Activated CD8-positive, alpha-beta memory T cell treated with anti-CD3 and anti-CD28 coated beads, Interleukin-2, amount 50 U/mL, for 24 hours (primary cell): ENCODE data around the gene KIR3DL1.
"Not testable (repeated sequence)": the region's sequence is repeated elsewhere in the genome, so short reads cannot be mapped to it uniquely, and the experiment has no call there.

Experiments used
- DNase-seq: peaks from one replicate; pipeline ENCODE4 v3.0.0-alpha.2; 2020; ENCODE audit errors: extremely low read depth

The KIR3DL1 gene

DNA sequence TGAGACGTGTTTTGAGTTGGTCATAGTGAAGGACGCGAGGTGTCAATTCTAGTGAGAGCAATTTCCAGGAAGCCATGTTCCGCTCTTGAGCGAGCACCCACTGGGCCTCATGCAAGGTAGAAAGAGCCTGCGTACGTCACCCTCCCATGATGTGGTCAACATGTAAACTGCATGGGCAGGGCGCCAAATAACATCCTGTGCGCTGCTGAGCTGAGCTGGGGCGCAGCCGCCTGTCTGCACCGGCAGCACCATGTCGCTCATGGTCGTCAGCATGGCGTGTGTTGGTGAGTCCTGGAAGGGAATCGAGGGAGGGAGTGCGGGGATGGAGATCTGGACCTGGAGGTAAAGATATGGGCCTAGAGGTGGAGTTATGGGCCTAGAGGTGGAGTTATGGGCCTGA lies at the start of gene KIR3DL1:
Gene KIR3DL1 (plus strand): TSS at position 218 of the 400 bp plus-strand sequence.
- not testable (repeated sequence) for DNase-seq

DNA sequence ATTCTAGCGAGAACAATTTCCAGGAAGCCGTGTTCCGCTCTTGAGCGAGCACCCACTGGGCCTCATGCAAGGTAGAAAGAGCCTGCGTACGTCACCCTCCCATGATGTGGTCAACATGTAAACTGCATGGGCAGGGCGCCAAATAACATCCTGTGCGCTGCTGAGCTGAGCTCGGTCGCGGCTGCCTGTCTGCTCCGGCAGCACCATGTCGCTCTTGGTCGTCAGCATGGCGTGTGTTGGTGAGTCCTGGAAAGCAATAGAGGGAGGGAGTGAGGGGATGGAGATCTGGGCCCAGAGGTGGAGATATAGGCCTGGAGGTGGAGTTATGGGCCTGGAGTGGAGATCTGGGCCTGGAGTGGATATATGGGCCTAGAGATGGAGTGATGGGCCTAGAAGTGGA lies 46.6 kb upstream of the KIR3DL1 start, which contains the start of gene KIR2DL1:
Gene KIR2DL1 (plus strand): TSS at position 148 of the 400 bp plus-strand sequence. CDS start 58 bp downstream, at position 206.
- not testable (repeated sequence) for DNase-seq

DNA sequence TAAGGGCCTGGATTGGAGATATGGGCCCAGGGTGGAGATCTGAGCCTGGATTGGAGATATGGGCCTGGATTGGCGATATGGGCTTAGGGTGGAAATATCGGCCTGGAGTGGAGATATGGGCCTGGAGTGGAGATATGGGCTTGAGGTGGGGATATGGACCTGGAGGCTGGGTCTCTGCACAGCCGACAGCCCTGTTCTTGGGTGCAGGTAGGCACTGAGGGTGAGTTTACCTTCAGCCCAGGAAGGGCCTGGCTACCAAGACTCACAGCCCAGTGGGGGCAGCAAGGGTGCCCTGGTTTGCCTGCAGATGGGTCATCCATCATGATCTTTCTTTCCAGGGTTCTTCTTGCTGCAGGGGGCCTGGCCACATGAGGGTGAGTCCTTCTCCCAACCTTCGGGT lies 45.8 kb upstream of the KIR3DL1 start:
- DNase-seq = not testable (repeated sequence)

GRCh38 chr19:54771018-54771960 lies 45.0 kb upstream of the KIR3DL1 start:
- not testable (repeated sequence) for DNase-seq

DNA sequence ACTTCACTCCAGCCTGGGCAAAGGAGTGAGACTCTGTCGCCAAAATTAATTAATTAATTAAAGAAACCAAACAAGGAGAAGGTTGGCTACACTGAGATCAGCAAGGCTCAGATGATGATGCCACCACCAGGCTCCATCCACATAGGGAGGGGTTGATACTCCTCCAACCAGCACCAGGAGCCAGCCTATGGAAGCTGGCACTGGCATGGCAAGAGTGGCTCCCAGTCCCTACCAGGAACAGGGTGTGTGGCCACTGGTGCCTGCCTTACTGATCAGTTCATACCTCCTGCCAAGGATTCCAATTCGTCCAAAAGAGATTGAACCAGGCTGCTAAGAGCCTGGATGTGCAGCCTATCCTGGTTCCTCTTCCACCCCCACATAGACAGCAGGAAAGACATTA lies 43.6 kb upstream of the KIR3DL1 start:
- DNase-seq = not testable (repeated sequence)

- not testable (repeated sequence) for DNase-seq
Observed at GRCh38 chr19:54775095-54775815, 41.0 kb upstream of the KIR3DL1 start.

DNA sequence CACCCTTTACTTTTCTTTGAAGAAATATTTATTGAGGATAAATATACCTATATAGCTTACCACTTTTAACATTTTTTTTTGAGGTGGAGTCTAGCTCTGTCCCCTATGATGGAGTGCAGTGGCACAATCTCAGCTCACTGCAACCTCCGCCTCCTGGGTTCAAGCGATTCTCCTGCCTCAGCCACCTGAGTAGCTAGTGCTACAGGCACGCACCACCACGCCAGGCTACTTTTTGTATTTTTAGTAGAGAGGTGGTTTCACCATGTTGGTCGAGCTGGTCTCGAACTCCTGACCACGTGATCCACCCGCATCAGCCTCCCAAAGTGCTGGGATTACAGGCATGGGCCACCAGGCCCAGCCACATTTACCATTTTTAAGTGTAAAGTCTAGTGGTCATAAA lies 40.4 kb upstream of the KIR3DL1 start:
- DNase-seq = not testable (repeated sequence)

- DNase-seq = not testable (repeated sequence)
Observed at GRCh38 chr19:54777851-54778250, 38.4 kb upstream of the KIR3DL1 start.

DNA sequence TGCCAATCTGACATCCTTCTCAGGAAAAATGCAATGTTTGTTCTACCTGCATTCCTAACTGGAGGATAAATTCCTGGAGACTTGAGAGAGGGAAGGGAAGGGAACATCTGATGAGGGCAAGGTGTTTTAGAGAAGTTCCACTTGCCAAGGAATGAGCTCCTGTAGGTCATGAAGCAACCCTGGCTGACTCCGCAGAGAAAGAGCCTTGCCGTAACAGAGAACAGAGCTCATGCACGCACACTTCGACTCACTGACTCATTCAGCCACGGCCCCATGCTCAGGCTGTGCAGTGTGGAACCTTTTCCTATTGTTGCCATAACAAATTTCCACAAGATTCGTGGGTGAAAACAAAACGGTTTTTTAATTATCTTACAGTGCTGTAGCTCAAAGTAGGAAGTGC lies 37.4 kb upstream of the KIR3DL1 start:
- not testable (repeated sequence) for DNase-seq

DNA sequence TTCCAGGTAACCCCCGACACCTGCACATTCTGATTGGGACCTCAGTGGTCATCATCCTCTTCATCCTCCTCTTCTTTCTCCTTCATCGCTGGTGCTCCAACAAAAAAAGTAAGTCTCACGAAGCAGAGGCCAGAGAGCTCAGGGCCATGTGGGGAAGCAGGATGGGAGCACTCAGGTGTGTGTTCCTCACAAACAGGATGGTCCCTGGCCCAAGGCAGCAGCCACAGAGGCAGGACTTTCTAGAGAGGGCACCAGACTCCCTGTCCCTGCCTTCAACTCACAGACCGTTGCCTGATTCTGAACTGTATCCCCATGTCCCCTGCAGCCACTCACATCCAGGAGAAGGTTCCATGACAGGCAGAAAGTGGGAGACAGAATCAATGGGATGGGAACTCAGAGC lies 33.4 kb upstream of the KIR3DL1 start:
- not testable (repeated sequence) for DNase-seq

DNA sequence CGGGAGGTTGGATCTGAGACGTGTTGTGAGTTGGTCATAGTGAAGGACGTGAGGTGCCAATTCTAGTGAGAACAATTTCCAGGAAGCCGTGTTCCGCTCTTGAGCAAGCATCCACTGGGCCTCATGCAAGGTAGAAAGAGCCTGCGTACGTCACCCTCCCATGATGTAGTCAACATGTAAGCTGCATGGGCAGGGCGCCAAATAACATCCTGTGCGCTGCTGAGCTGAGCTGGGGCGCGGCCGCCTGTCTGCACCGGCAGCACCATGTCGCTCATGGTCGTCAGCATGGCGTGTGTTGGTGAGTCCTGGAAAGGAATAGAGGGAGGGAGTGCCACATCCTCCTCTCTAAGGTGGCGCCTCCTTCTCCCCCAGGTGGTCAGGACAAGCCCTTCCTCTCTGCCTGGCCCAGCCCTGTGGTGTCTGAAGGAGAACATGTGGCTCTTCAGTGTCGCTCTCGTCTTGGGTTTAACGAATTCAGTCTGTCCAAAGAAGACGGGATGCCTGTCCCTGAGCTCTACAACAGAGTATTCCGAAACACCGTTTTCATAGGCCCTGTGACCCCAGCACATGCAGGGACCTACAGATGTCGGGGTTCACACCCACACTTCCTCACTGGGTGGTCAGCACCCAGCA lies 30.1 kb upstream of the KIR3DL1 start:
- not testable (repeated sequence) for DNase-seq

DNA sequence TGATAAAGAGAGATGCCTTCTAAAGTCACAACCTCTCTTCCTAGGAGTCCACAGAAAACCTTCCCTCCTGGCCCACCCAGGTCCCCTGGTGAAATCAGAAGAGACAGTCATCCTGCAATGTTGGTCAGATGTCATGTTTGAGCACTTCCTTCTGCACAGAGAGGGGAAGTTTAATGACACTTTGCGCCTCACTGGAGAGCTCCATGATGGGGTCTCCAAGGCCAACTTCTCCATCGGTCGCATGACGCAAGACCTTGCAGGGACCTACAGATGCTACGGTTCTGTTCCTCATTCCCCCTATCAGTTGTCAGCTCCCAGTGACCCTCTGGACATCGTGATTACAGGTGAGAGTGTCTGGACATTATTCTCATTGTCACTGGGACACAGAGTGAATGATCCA lies 28.1 kb upstream of the KIR3DL1 start:
- DNase-seq = not testable (repeated sequence)

- DNase-seq = no peak
Observed at GRCh38 chr19:54790711-54791110, 25.6 kb upstream of the KIR3DL1 start.

DNA sequence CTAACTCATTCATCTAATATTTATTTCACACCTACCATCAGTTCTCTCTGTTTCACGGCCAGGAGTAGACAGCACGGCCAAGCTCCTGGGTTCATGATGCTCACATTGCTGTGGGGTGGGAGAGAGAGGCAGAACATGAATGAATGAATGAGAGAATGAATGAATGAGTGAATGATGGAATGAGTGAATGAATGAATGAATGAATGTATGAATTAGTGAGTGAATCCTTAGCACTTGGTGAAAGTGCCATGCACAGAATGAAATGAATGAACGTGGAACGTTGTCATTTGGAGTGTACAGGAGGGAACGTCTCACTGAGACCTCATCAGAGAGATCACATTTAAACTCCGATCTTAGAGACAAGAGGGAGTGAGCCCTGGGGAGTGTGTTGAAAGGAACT lies 24.8 kb upstream of the KIR3DL1 start:
- DNase-seq = no peak

- no peak for DNase-seq
Observed at GRCh38 chr19:54792814-54793213, 23.5 kb upstream of the KIR3DL1 start.

- DNase-seq = no peak
Observed at GRCh38 chr19:54795758-54796157, 20.5 kb upstream of the KIR3DL1 start.

DNA sequence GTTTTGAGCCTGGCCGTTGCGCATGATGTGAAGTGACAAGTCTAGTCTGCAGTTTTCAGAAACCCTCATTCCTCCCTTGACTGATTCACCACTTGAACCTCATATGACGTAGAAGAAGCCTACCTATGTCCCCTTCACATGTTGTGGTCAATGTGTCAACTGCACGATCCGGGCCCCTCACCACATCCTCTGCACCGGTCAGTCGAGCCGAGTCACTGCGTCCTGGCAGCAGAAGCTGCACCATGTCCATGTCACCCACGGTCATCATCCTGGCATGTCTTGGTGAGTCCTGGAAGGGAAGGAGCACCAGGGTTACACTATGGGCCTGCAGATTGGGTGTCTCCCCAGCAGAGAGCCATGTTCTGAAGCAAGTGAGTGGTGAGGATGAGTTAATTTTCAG lies 12.9 kb upstream of the KIR3DL1 start, which contains the start of gene KIR2DL4:
Gene KIR2DL4 (plus strand): TSS at position 201 of the 400 bp plus-strand sequence. CDS start 42 bp downstream, at position 243.
- DNase-seq = no peak

DNA sequence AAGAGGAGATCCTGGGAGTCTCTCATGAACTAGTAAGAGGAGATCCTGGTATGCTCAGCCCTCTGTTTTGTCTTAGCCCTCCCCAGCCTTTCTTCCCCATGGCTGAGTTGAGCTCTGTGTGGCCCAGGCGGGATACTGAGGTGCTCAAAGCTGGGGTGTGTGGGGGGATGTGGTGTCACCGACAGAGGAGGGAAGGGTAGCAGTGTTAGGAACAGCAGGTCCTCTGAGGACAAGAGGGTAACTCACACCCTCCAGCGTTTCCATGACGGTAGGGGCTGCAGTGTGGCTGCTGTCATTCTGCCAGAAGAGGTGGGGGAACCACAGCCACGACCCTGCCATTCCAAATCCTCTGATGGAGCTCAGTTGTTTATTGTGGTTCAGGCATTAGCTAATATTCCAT lies 12.2 kb upstream of the KIR3DL1 start:
- no peak for DNase-seq

- no peak for DNase-seq
Observed at GRCh38 chr19:54804571-54804970, 11.7 kb upstream of the KIR3DL1 start.

DNA sequence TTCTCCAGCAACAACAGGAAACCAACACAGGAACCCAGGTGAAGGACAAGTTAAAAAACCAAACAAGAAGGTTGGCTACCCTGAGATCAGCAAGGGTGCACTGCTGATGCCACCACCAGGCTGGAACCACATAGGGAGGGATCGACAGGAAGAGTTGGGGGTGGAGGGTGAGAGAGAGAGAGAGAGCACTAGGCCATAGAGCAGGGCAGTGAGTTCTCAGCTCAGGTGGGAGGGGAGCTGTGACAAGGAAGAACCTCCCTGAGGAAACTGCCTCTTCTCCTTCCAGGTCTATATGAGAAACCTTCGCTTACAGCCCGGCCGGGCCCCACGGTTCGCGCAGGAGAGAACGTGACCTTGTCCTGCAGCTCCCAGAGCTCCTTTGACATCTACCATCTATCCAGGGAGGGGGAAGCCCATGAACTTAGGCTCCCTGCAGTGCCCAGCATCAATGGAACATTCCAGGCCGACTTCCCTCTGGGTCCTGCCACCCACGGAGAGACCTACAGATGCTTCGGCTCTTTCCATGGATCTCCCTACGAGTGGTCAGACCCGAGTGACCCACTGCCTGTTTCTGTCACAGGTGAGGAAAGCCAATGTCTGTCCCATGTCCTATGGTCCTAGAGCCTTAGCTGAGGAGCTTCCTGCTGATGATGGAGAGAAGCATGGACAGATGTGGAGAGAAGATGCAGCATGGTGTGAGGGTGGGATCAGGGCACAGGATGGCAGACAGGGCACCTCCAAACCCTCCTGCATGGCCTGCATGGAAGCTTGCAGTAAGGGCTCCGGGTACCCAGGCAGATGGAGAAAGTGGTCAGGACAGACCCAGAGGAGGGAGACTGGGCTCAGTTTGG lies 10.4 kb upstream of the KIR3DL1 start:
- DNase-seq = no peak

DNA sequence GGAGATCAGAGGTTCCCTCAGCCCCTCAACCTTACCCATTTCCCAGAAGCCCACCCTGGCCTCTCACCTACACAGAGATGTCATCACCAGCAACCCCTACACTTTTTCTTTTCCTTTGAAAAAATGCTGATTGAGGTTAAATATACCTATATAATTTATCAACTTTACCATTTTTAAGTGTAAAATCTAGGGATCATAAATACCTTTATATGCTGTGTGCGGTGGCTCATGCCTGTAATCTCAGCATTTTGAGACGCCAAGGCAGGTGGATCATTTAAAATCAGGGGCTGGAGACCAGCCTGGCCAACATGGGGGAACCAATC lies 9.8 kb upstream of the KIR3DL1 start:
- no peak for DNase-seq
